HFF-Myc (cell line): ENCODE data around the gene INPP5A.
"Not testable (repeated sequence)": the region's sequence is repeated elsewhere in the genome, so short reads cannot be mapped to it uniquely, and the experiment has no call there.

Experiments used
- DNase-seq: peaks from one replicate; pipeline ENCODE4 v3.0.0-alpha.2; 2011; ENCODE audit warnings: low read depth; ENCODE audit errors: extremely low read depth
- H3K4me3 ChIP-seq: replicated peaks from 2 replicates; pipeline ENCODE4 v1.5.1; 2011; ENCODE audit warnings: low read depth, mild to moderate bottlenecking, control low read depth, low read length
- TF ChIP-seq, protein P1 (sequence below): IDR thresholded peaks from 2 replicates; pipeline ENCODE4 v1.5.1; 2012; ENCODE audit warnings: mild to moderate bottlenecking, low read depth, low read length, control low read depth; ENCODE audit errors: missing control alignments

Gene INPP5A

DNA sequence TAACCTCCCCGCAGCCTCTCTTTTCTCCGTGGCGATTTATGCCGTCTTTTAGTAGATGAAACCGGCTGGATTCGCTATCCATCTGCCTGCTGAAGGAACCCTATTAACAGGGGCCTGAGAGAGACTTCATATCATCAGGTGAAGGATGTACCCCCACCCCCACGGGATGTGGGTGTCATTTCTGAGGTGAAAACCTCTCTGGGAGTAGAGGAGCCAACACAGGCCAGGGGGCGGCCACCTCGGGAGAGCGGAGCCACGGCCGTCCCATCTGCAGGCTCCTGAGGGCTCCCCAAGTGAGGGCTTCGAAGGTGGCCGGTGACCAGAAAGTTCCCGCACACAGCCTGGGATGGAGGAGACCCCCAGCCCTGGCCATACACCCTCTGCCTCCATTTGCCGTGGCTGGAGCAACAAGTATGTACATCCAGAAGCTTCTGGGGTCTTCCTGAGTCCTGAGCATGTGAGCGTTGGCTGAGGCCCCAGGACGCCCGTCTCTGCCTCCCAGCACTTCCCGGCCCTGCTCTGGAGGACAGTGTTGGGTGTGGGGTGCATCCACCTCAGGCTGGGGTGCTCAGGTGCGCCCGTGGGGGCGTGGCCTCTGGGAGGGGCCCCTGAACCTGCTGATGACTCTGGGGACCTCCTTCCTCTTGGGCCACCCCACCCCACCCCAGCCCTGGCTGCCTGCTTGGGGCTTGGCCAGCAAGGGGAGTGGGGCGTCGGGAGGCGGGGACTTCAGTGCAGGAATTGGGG lies 163.7 kb downstream of the INPP5A start:
- no peak overlapping the region for H3K4me3 ChIP-seq
- TF ChIP-seq, protein P1, sequence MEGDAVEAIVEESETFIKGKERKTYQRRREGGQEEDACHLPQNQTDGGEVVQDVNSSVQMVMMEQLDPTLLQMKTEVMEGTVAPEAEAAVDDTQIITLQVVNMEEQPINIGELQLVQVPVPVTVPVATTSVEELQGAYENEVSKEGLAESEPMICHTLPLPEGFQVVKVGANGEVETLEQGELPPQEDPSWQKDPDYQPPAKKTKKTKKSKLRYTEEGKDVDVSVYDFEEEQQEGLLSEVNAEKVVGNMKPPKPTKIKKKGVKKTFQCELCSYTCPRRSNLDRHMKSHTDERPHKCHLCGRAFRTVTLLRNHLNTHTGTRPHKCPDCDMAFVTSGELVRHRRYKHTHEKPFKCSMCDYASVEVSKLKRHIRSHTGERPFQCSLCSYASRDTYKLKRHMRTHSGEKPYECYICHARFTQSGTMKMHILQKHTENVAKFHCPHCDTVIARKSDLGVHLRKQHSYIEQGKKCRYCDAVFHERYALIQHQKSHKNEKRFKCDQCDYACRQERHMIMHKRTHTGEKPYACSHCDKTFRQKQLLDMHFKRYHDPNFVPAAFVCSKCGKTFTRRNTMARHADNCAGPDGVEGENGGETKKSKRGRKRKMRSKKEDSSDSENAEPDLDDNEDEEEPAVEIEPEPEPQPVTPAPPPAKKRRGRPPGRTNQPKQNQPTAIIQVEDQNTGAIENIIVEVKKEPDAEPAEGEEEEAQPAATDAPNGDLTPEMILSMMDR: no peak

DNA sequence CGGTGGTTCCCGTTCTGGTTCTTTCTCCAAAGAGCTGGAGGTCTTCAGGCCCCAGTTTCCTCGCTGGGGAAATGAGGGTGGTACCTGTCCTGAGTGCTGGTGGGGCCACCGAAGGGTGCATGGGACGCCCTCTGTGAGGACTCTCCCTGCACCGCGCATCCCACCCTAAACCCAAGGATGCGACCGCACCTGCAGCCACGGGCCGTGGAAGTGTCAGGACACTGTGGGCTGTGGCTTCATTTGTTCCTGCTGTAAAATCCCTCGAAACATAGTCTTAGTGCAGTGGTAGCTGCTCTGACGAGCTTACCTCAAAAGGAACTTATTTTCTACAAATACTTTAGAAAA lies 164.2 kb downstream of the INPP5A start:
- H3K4me3 ChIP-seq: no peak overlapping the region
- DNase-seq: no peak
- TF ChIP-seq, protein P1: no peak

More for the DNA sequence above, 163.7 kb downstream of the INPP5A start:
- DNase-seq: no peak

DNA sequence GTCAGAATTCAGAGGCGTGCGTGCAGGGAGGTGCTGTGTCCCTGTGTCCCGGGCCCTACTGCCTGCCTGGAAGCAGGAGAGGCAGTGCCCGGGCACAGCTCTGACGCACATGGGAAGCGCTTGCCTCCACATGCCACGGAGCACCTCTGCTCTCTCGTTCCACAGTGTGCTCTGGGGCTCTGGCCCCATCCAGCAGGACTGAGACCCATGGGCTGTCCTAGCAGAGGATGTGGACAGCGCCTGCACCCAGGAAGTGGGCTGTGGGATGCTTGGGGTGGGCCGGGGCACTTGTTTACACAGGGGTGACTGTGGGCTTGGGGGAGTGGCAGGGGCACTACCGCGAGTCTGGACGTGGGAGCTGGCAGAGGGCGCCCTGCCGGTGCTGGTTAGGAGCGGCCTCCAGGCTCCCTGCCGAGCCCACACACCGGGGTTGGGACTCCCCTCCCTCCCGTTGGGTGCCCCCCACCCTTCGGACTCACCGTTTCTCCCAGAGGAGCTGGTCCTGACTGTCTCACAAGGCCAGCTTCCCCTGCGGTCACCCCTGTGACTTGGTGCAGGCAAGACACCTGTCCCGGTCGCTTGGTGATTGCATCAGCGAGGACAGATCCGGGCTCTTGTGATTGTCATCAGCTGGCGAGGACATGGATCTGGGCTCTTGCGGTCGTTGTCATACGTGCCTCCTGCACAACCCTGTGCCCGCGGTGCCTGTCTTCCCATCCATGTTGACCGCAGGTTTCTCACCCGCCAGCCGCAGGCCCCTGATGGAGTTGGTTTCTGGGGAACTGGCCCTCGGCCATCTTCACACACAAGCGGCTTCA lies 165.2 kb downstream of the INPP5A start:
- TF ChIP-seq, protein P1: no peak
- no peak for DNase-seq
- H3K4me3 ChIP-seq: no peak overlapping the region

DNA sequence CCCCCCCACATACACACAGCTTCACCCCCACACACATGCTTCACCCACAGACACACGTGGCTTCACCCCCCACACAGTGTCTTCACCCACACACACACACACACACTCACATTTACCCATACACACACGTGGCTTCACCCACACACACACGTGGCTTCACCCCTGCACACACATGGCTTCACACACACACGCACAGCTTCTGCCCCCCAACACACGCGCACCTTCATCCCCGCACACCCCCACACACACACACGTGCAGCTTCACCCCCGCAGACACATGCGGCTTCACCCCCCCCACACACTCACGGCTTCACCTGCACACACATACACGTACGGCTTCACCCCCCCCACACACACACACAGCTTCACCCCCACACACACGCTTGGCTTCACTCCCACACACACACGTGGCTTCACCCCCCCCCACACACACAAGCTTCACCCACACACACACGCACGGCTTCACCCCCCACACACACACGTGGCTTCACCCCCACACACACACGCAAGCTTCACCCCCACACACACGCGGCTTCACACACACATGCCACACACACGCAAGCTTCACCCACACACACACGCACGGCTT lies 165.9 kb downstream of the INPP5A start:
- no peak overlapping the region for H3K4me3 ChIP-seq
- TF ChIP-seq, protein P1: no peak
- no peak for DNase-seq

DNA sequence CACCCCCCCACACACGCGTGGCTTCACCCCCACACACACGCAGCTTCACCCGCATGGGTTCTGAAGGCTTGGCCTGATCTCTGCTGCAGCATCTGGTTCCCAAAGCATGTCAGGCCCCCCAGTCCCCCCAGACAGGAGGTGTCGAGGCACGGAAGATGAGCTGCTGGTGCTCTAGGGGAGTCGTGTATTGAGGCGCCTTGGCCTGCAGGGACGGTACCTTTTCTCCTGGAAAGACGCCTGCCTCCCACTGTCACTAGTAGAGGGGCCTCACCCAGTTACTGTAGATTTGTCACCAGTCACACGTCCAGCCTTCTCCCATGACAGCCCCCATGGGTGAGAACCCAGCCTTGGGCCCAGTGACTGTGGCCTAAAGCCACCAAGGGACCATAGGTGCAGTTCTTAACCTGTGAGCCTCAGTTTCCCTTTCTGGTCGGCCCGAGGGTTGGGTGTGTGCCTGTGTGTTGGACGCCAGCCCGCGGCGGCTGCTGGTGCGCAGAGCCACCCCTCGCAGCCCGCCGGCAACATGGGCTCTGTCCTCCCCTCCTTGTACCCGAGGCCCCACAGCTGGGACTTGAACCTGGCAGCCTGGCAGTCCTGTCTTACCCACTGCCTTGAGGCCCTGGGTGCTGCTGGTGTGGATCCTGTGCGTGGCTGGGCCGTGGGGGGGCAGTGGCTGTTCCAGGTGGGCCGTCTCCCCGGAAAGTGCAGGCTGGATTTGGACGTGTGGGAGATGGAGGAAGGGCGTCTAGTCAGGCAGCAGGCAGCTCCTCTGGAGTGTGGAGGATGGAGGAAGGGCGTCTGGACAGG lies 166.6 kb downstream of the INPP5A start:
- DNase-seq: no peak
- TF ChIP-seq, protein P1: no peak

DNA sequence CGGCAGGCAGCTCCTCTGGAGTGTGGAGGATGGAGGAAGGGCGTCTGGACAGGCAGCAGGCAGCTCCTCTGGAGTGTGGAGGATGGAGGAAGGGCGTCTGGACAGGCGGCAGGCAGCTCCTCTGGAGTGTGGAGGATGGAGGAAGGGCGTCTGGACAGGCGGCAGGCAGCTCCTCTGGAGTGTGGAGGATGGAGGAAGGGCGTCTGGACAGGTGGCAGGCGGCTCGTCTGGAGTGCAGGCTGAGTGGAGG lies 167.2 kb downstream of the INPP5A start:
- H3K4me3 ChIP-seq, DNase-seq: not testable (repeated sequence)

More for the DNA sequence above, 166.6 kb downstream of the INPP5A start:
- H3K4me3 ChIP-seq: no peak overlapping the region
